MCF 10A (cell line): ENCODE data around the gene TAC4. TPM values are rescaled to one million over a fixed set of nuclear protein-coding genes. Genes with fewer than 3 reads are reported as not detected.

Experiments used
- BruUV-seq: library from RNA; stranded (reverse); fragments of 400-500 nt; replicated peaks from 2 replicates; lab custom pipeline; 2021; lab: Mats Ljungman, UMichigan
- CTCF ChIA-PET: fragments of 300-600 bp; sonication (Branson Sonifier 250); formaldehyde crosslinking; extraction: SDS; loops from one replicate; lab custom pipeline; 2021; ENCODE audit warnings: antibody characterized with exemption, inconsistent platforms; lab: Yijun Ruan, JAX
- POLR2A ChIA-PET: fragments of 300-600, 350-650 bp; sonication (Branson Sonifier 250); formaldehyde crosslinking; extraction: SDS; loops from one replicate; lab custom pipeline; 2020; ENCODE audit warnings: antibody characterized with exemption, inconsistent platforms; lab: Yijun Ruan, JAX
- DNase-seq: peaks from one replicate; pipeline ENCODE4 v3.0.0-alpha.2; 2018; ENCODE audit not compliant: unreplicated experiment
- H3K27ac Mint-ChIP-seq: one replicate; pipeline ENCODE4 v1.8.0; 2022; ENCODE audit warnings: mild to moderate bottlenecking, low read depth, mixed read lengths; ENCODE audit not compliant: unreplicated experiment
- H3K27me3 Mint-ChIP-seq: one replicate; pipeline ENCODE4 v1.8.0; 2022; ENCODE audit warnings: mixed read lengths; ENCODE audit not compliant: insufficient read depth, unreplicated experiment
- H3K36me3 Mint-ChIP-seq: one replicate; pipeline ENCODE4 v1.8.0; 2022; ENCODE audit warnings: mild to moderate bottlenecking, moderate library complexity, mixed read lengths; ENCODE audit not compliant: insufficient read depth, unreplicated experiment
- H3K4me1 Mint-ChIP-seq: one replicate; pipeline ENCODE4 v1.8.0; 2022; ENCODE audit warnings: mixed read lengths; ENCODE audit not compliant: insufficient read depth, unreplicated experiment
- H3K4me3 Mint-ChIP-seq: one replicate; pipeline ENCODE4 v1.8.0; 2022; ENCODE audit warnings: mild to moderate bottlenecking, moderate library complexity, mixed read lengths; ENCODE audit not compliant: unreplicated experiment
- H3K9me3 Mint-ChIP-seq: one replicate; pipeline ENCODE4 v1.8.0; 2022; ENCODE audit warnings: mixed read lengths; ENCODE audit not compliant: unreplicated experiment
- CTCF ChIP-seq: fragments of 200-600 bp; IDR thresholded peaks from one replicate; pipeline ENCODE4 v1.8.0; 2022; ENCODE audit warnings: antibody characterized with exemption, mild to moderate bottlenecking; ENCODE audit not compliant: unreplicated experiment
- intact Hi-C: fragments of 100-400 bp; cut with micrococcal nuclease; formaldehyde crosslinking; loops from 2 replicates; pipeline ENCODE4 v1.14.1; 2022
- total RNA-seq: library from RNA; stranded (reverse); gene quantifications from 2 replicates; pipeline ENCODE4 v1.2.3, GENCODE V29; 2022

TAC4 gene
- total RNA-seq, 1 experiment from 2014 or later = not detected

GRCh38 chr17:49853470-49854015 lies 5.7 kb upstream of the TAC4 start:
- no peak for DNase-seq
- H3K4me1 Mint-ChIP-seq = no peaks in the 10 kb centered on the region
- no peak overlapping the region for H3K4me3 Mint-ChIP-seq
- POLR2A ChIA-PET = no interaction called here
- no TSS peak for BruUV-seq
- CTCF ChIA-PET = interaction anchor here (0.8 to 1.3 kb wide), 2 partner anchors 143 to 145 kb away, joined by 5 to 6 read pairs; no protein-coding TSS in a partner anchor
- TF ChIP-seq CTCF = no peak
- H3K27me3 Mint-ChIP-seq = peaks cover 45% of the 10 kb centered on the region
- intact Hi-C loops = no loop called here
- no peaks in the 10 kb centered on the region for H3K36me3 Mint-ChIP-seq
- H3K9me3 Mint-ChIP-seq = no peaks in the 10 kb centered on the region
- H3K27ac Mint-ChIP-seq = no peak overlapping the region

GRCh38 chr17:49851387-49852291 lies 3.8 kb upstream of the TAC4 start:
- DNase-seq = peak; percentile 47
- Mint-ChIP-seq H3K27me3 (peaks cover 45% of the 10 kb centered on the region), H3K36me3 (no peaks in the 10 kb centered on the region), H3K9me3 (no peaks in the 10 kb centered on the region), H3K27ac (no peak overlapping the region), H3K4me1 (no peaks in the 10 kb centered on the region), H3K4me3 (peak overlapping the region; percentile 65)
- TF ChIP-seq CTCF = peak; percentile 26
- BruUV-seq = no TSS peak
- ChIA-PET CTCF (interaction anchor here (1.0 kb wide), 1 partner anchor 148 kb away, joined by 3 read pairs; no protein-coding TSS in a partner anchor), POLR2A (interaction anchor here (1.1 kb wide), 1 partner anchor 96 kb away, joined by 3 read pairs; no protein-coding TSS in a partner anchor)
- intact Hi-C loops = no loop called here

GRCh38 chr17:49850772-49851386 lies 3.0 kb upstream of the TAC4 start:
- ChIA-PET CTCF (no interaction called here), POLR2A (no interaction called here)
- intact Hi-C loops = no loop called here
- Mint-ChIP-seq H3K27ac (peak overlapping the region; percentile 27), H3K4me1 (no peaks in the 10 kb centered on the region), H3K4me3 (peak overlapping the region; percentile 65), H3K9me3 (no peaks in the 10 kb centered on the region), H3K36me3 (no peaks in the 10 kb centered on the region), H3K27me3 (peaks cover 42% of the 10 kb centered on the region)
- no peak for DNase-seq
- no peak for TF ChIP-seq CTCF
- no TSS peak for BruUV-seq

GRCh38 chr17:49850218-49850610 lies 2.3 kb upstream of the TAC4 start:
- intact Hi-C loops = no loop called here
- POLR2A ChIA-PET = interaction anchor here (0.6 kb wide), 1 partner anchor 28 kb away, joined by 3 read pairs; no protein-coding TSS in a partner anchor
- CTCF ChIA-PET = interaction anchor here (0.6 to 1.5 kb wide), 3 partner anchors 101 to 146 kb away, joined by 3 to 10 read pairs (median 4); no protein-coding TSS in a partner anchor
- BruUV-seq = no TSS peak
- Mint-ChIP-seq H3K9me3 (no peaks in the 10 kb centered on the region), H3K36me3 (no peaks in the 10 kb centered on the region), H3K27ac (no peak overlapping the region), H3K4me3 (peak overlapping the region; percentile 65), H3K4me1 (no peaks in the 10 kb centered on the region), H3K27me3 (peaks cover 35% of the 10 kb centered on the region)
- DNase-seq = no peak
- no peak for TF ChIP-seq CTCF
